Measurements from ENCODE around the gene VWA3B. TPM values are rescaled to one million over a fixed set of nuclear protein-coding genes. Genes with fewer than 3 reads are reported as not detected.
"Not testable (repeated sequence)": the region's sequence is repeated elsewhere in the genome, so short reads cannot be mapped to it uniquely, and the experiment has no call there.

VWA3B gene
- polyA plus RNA-seq, 5 donors, result 1.9 to 8.0 (median 5.0) TPM

DNA sequence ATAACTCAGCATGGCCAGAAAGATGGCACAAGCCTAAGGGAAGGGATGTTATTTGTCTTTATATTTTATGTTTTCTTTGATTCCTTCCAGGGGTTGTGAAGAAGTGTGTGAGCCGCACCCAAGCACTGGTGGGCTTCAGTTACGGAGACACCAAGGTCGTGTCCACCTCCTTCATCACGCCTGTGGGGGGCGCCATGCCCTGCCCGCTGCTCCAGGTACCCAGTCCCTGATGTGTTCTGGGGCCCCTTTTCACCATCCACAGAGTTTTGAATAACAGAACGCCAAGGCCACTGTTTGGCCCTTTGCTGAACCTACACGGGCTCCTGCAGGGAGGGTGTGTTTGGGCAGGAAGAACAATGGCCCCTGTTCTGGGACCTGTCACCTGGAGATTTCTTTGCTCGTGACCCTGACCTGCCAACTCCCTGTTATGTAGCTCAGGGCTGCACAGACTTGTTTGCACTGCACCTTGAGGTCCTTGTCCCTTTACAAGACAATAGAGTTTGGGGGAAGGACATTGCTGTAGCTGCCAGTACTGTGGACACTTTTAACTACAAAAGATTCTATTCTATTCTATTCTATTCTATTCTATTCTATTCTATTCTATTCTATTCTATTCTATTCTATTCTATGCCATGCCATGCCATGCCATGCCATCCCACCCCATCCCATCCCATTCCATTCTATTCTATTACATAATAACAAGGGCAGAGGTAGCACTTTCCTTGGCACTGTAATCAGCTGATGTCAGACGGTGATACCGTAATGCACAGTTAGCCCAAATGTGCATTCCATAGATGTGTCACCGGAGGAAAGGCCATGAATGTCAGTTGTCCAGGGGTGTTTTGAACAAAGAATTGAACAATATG lies 211.1 kb downstream of the VWA3B start:
- no peak for DNase-seq

DNA sequence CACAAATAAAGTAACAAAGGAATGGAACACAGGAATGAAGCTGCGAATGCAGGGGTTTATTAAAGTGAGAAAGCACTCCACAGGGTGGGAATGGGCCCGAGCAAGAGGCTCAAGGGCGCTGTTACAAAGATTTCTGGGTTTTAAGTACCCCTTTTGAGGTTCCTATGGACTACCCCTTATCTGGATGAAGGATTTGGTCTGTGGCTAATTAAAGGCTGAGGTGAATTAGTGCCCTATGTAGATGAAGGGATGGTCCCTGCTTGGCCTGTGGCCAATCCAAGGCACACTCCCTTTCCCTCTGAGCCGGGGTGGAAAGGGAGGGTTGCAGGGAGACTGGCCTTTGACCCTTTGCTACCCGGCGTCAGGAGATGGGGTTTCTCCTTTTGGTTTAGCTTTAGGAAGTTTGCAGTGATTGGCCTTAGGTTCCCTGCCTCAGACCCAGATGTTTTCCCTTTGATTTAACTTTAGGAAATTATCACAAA lies 211.8 kb downstream of the VWA3B start:
- DNase-seq, result no peak

DNA sequence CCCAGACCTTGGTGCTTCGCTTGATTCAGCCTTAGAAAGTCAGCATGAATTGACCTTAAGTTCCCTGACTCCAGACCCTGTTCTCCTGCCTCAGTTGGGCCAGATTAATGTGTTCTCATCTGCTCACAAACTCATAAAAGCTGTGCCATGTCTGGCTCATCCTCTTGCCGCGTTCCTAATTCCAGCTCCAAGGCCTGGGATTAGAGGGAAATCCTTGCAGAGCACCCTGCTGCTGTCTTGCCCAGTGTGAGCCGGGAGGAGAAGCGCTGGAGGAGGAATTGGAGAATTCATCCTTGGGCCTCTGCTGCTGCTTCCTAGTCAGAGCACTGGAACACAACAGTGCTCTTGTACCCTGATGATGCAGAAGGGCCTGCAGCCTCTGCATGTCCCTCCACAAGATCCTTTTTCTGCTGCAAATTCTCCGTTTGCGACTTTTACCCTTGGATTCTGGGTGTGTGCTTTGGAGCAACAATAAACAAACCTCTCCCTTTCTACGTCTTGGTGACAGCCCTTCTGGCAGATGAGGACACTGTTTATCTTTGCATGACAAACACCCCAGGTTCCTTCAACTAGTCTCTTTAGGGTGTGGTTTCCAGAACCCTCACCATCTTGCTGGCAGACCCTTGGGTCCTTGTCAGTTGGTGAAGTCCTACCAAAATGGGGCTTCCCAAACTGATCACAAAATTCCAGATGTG lies 212.4 kb downstream of the VWA3B start:
- no peak for DNase-seq

DNA sequence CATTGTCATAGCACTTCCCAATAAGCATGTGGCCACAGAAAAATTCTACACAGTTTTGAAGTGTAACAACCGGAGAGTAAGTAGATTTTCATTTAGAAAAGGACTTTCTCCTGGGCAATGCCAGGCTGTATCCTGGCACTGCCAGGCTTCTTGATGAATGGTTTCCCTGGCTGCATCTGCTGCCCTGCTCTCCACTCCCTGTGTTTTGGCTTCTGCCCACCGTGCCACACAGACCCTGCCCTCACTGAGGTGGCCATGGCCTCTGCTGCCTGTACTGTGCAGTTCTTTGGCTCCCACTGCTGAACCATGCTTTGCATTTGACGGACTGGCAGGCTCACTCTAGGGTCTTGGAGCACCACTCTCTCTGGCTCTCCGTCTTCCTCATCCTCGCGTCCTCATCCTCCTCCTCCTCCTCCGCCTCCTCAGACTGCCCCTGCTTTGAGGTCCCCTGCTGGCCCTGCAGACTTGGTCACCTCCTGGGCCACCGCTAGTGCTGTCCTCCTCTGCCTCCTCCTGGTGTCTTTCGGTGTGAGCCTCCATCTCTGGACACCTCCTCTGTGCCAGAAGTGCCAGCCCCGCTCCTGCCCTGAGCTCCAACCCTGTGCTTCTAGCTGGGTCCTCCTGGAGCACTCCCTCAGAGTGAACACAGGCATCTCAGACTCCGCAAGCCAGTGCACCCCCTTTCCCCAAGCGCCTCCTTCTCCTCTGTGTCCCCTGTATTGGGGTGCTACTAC lies 213.3 kb downstream of the VWA3B start:
- DNase-seq, result no peak

DNA sequence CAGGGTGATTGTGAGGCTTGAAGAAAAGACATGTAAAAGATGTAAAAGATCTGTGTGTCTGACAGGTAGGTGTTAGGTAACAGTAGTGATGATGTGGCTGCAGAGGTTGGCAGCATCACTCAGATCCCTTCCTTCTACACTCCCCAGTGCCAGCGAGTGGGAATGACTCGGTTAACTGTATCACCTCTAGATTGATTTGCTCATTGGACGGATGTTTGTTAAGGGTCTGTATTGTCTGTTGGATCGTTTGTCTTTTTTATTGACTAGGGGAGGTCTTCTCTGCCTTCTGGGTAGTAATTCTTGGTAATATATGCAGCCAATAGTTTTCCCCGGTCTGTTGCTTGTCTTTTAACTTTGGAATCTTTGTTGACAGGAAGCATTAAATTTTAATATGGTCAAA lies 214.5 kb downstream of the VWA3B start:
- no peak for DNase-seq

DNA sequence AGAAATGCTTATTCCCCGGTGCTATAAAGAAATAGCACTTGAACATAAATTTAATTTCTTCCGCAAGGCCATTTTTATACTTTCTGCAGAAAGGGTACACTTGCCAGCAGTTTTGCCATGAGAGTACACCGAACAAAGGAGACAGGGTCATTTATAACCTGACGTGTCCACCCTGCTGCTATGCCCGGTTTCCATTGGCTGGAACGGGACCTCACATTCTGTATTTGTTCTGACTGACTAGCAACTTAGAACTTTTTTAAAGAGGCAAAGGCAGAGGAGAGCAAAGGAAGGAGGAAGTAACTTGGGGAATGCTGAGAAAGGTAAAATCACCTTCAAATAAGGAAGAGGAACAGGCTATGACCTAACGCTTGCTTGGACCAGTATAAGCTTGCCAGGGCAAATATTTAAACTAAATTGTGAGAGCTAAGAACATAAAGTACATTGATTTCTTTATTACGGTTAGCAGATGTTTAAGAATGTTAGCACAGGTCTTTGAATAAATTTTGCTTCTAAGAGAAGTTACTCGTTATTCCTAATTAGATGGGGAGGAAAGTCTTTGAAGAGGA lies 220.2 kb downstream of the VWA3B start:
- not testable (repeated sequence) for DNase-seq

DNA sequence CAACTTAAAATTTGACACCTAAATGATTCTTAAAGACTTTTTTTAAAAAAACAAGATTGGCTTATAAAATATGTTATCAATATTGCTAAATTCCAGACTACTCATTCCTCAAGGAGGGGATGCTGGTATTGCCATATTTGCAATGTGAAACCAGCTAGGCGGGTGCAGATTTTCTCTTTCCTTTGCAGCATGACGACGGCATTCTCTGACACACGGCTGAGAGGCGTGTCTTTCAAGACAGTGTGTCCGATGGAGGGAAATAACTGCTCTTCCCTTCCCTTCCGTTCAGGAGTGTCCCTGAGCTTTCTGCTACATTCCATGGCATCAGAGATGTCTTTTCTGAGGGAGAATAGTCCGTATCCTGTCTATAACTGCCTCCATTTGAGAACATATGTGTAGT lies 221.1 kb downstream of the VWA3B start:
- DNase-seq, result no peak

DNA sequence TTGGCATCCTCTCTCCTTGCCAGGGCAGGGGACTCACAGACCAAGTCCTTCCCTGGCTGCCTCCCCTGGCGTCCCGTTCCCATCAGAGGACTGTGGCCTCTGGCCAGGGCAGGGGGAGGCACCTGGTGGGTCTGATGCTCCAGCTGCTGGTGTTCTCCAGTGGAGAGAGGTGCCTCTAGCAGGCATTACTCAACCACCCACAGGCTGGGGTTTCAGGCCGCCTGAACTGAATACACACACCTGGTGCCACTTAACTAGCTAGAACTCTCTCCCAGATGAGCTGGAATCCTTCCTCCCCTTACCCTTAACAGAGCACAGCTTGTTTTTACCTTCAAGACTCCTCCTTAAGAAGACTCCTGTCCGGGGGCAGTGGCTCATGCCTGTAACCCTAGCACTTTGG lies 221.6 kb downstream of the VWA3B start:
- no peak for DNase-seq

DNA sequence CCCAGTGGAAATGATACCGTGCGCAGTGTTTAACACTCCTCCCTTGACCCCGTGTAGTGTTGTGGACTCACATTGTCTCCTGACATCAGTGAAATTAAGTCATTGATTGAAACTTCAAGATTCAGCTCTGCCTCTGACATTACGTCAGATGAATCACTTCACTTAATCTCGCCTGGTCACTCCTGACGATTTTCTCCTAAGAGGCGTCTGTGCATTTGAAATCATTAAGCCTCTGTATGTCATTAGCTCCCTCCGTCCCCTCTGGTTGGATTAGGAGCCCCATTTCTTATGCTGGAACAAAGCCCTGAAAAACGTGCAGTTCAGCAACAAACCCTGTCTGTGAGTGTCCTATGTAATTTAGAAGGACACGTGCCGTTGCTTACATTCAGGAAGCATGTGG lies 222.6 kb downstream of the VWA3B start:
- DNase-seq, result no peak

DNA sequence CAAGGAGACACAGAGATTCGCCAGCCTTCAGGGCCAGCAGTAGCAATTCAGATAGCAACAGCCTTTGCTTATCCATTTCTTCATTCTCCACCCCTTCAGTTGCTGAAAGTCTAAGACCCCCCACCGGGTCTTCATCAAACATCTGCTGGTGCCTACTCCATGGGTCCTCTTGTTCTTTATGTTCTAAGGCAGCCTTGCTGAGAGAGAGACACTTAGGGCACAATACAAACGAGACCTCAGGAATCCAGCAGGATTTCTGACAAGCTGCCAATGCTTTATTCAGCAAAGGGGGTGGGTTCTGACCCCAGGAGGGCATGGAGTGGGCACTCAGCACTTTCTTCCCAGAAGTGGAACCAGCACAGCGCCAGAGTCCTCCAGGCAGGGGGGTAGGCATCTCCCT lies 223.0 kb downstream of the VWA3B start:
- DNase-seq, result no peak

DNA sequence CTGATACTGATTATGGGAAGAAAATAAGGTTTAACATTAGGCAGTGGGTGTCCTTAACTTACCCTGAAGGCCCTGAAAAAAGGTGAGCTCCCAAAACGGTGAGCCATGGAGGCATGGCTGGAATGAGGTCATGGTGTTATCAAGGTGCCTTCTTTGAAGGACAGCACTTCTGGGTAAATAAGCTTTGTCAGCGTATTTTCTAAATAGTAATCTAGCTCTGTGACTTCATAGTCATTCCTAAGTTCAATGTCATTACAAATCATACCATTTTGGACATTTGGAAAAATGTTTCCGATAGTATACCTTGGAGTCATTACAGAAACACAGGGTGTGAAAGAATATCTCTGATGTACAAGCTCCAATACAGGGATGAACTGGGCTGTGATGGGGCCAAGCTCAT lies 224.1 kb downstream of the VWA3B start:
- no peak for DNase-seq

DNA sequence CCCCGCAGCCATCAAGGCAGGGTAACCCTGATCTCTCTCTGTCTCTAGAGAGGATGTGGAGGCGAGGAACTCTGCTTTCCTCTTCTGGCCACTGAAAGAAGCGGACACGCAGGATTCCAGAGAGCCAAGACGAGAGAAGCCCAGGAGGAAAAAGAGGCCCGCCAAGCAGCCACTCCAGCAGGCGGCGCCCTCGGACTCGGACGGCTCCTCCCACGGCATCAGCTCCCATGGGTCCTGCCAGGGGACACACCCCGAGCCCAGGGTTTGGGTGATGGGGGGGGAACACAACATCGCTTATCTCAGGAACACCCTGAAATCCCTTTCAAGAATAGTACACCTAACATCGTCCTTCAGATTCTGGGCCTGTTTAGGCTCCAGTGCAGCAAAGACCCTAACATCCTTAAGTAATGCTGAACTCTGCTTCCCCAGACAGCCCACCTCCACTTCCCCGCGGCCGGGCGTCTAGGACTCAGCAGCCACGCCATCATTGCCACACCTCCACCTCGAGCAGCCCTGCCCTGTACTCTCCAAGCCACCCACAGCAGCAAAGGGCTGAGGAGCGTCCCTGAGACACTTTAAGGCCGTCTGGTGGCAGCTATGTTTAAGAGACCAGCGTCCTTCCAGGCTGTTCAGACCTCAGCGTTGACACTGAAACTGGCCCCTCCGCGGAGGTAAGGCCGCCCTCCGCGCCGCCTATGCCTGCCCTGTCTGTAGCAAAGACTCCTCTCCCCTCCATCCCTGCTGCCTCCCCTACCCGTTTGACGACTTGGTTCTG lies 225.0 kb downstream of the VWA3B start:
- DNase-seq, result no peak

DNA sequence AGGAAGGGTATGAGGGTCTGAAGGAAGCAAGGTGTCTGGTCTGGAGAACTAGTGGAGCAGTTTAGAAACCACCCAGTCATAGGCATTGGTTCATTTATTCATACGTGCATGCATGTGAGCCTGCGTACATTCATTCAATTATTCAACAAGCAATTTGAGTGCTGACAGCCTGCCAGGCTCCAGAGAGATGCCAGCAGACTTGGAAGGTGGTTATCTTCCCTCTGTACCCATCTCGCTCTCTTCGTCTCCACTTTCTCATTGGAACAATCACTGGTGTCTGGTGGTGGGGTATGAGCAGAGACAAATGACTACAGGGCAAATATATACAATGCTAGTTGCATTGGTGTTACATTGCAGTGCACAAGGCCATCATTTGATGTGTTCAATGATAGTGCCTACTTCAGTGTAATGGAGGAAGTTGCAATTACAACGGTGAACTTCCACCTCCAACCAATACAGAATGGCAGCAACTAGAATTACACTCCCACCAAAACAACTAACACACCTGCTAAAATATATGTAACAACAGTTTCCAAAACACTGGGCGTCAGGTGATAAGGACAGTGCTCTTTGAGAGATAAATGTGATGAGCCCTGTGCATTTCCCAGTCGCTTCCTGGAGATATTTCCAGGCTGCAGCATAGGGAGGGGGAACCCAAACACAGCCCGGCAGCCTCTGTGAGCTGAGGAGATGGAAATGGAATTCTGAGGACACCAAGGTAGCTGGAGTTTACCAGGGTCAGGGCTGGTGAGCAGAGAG lies 226.7 kb downstream of the VWA3B start:
- no peak for DNase-seq

DNA sequence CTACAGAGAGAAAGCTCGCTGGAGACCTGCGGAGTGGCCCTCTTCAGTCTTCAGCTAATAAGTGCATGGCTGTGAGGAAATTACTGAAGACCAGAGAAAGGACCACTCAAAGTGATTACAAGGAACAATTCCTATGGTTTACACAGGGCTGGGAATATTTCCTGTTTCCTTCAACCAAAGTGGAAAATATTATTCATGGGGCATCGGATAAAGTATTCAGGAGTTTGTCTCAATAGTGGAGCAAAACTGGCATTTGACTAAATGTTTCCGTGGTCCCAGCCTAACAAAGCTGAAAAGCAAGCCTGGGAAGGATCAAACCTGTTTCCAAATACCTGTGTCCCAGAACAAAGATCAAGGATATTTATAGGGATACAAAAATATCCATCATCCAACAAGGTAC lies 227.3 kb downstream of the VWA3B start:
- no peak for DNase-seq

DNA sequence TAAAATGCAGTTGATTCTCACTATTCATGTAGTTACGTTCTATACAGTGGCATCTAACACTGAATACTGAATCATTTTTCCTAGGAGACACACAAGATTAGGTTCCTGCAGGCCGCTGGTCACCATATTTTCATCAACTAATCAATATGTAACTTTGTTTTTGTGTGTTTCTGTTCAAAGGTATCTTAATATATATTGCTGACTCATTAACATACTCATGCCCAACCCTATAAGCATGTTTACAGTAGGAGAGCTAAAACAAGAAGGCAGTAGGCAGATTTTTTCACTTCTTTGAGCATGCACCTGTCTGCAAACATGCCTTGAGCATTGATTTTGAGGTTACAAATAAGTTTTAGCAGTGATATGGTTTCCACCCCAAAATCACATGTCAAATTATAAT lies 229.0 kb downstream of the VWA3B start:
- DNase-seq, result no peak

DNA sequence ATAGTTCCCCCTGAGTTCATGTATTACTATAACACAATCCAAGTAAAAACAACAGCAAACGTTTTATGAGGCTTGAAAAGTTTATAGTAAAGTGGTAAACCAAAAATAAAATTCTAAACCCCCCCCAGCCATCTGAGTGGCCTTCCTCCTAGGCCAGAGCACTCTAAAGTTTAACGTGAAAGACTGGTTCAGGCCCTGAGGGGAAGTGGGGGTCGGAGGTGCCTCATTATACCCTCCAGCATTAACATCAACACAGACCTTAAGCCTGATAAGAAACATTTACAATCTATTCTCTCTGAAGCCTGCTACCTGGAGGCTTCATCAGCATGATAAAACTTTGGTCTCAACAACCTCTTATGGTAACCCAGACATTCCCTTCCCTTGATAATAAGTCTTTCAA lies 230.2 kb downstream of the VWA3B start:
- no peak for DNase-seq

DNA sequence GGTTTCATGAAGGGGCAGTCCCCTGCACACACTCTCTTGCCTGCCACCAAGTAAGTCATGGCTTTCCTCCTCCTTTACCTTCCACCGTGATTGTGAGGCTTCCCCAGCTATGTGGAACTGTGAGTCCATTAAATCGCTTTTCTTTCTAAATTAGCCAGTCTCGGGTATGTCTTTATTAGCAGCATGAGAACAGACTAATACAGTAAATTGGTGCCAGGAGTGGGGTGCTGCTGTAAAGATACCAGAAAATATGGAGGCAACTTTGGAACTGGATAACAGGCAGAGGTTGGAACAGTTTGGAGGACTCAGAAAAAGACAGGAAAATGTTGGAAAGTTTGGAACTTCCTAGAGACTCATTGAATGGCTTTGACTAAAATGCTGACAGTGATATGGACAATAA lies 233.2 kb downstream of the VWA3B start:
- not testable (repeated sequence) for DNase-seq

DNA sequence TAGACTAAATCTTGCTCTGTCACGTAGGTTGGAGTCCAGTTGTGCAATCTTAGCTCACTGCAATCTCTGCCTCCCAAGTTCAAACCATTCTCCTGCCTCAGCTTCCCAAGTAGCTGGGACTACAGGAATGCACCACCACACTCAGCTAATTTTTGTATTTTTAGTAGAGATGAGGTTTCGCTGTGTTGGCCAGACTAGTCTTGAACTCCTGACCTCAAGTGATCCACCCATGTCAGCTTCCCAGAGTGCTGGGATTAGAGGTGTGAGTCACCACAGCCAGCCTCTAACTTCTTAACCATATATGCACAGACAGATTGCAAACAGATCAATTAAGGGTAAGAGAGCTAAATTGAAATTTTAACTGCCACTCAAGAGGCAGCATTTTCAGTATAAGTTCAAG lies 237.2 kb downstream of the VWA3B start:
- DNase-seq, result no peak

DNA sequence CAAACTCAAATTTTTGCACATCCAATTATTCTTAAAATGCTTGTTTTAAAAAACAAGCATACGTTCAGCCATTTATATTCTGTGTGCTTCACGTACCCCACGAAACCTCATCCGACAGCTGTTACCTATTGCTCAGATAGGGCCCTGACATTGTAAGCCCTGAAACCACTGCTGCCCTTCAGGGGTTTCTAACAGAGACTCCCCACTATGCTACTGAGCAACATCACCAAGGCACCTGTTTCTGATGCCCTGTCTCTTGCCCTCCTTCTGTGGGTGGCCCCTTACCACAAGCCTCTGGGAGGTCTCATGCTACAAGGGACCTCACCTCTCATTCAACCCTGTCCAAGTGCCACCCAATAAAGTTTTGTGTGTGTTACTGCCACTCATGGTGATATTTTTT lies 240.8 kb downstream of the VWA3B start:
- no peak for DNase-seq

DNA sequence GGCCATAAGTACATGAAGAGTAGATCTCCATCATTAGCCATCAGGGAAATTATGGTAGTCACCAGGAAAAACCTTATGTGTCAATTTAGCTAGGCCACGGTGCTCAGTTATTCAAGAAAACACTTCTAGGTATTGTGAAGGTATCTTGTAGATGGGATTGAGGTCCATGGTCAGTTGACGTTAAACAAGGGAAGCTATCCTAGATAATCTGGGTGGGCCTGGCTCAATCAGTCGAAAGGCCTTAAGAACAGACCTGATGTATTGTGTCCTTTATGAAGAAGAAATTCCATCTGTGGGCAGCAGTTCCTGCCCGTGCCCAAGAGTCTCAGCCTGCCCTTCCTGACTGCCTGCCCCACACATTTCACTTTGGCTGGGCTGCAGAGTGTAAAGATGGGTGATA lies 242.6 kb downstream of the VWA3B start:
- DNase-seq, result no peak

DNA sequence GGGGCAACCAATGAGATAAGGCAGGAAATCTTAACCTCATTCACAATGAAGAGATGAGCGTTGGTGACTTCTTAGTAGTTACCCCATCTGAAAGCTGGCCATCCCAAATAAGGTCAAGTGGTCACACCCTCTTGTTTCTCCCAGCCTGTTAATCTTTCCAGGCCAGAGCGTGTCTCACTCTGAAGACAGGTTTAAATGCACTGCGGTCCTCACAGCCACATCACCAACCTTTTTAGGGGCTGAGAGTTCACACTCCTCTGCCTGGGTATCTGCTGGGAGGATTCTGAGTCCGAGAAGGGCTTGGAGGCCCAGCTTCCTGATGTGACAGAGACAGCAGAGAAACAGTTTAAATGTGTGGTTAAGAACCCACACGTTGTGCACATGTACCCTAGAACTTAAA lies 246.0 kb downstream of the VWA3B start:
- no peak for DNase-seq
